Lower lobe of right lung (tissue), 2 donors: ENCODE results near the gene CERCAM. TPM values are rescaled to one million over a fixed set of nuclear protein-coding genes. Genes with fewer than 3 reads are reported as not detected.

Experiments
- ATAC-seq, 2 donors: fragments of 200-7000 bp; cut with Tn5 transposase; one replicate each; pipeline ENCODE4 v1.9.1; 2020 to 2022; ENCODE audit warnings: mild to moderate bottlenecking in 2 of 2, moderate library complexity in 2 of 2
- DNase-seq: peaks from one replicate; pipeline ENCODE4 v3.0.0-alpha.2; 2020
- H3K27ac ChIP-seq: fragments of 200-600 bp; one replicate; pipeline ENCODE4 v1.8.0; 2022
- H3K27me3 ChIP-seq: fragments of 200-600 bp; one replicate; pipeline ENCODE4 v1.8.0; 2022; ENCODE audit warnings: low read depth
- H3K36me3 ChIP-seq: fragments of 200-600 bp; one replicate; pipeline ENCODE4 v1.8.0; 2022; ENCODE audit warnings: mild to moderate bottlenecking
- H3K4me1 ChIP-seq: fragments of 200-600 bp; one replicate; pipeline ENCODE4 v1.8.0; 2022
- H3K4me3 ChIP-seq: fragments of 200-600 bp; one replicate; pipeline ENCODE4 v1.8.0; 2022; ENCODE audit warnings: mild to moderate bottlenecking
- H3K9me3 ChIP-seq: fragments of 200-600 bp; one replicate; pipeline ENCODE4 v1.8.0; 2022
- intact Hi-C: fragments of 100-400 bp; cut with DNase I; formaldehyde crosslinking; loops from one replicate; pipeline ENCODE4 v1.11.0; 2022
- total RNA-seq: library from RNA; stranded (reverse); fragmentation: NEBNext Ultra II Directional; extraction: Animal tissue kit (Norgen Biotek cat#: 25700); gene quantifications from one replicate; pipeline ENCODE4 v1.2.1, GENCODE V29; 2021
- TF ChIP-seq, protein P1 (sequence below): fragments of 200-600 bp; IDR thresholded peaks from one replicate; pipeline ENCODE4 v1.8.0; 2022; ENCODE audit warnings: antibody characterized with exemption, mild to moderate bottlenecking
- donor health status: DM: no; HTN: yes; CAD: no; lungs with severe emphysema.

Gene CERCAM
- total RNA-seq, 1 donor from 2014 or later, result 11.2 TPM

DNA sequence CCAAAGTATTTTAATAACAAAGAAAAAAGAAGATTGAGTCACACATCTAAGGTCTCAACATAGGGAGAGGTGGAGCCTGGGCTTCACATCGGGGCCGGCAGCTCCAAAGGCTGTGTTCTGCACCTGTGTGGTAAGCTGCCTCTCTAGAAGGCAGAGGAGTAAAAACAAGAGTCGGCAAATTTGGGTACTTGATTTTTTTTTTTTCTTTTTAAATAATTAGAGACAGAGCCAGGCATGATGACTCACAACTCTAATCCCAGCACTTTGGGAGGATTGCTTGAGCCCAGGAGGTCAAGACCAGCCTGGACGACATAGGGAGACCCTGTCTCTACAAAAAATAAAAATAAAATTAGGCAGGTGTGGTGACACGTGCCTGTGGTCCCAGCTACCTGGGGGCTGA lies 44.8 kb upstream of the CERCAM start:
- Histone ChIP-seq H3K4me1 (peaks cover 15% of the 10 kb centered on the region), H3K27me3 (no peaks in the 10 kb centered on the region), H3K9me3 (no peaks in the 10 kb centered on the region), H3K27ac (no peak overlapping the region), H3K4me3 (no peak overlapping the region), H3K36me3 (peaks cover 49% of the 10 kb centered on the region)
- DNase-seq (no peak), ATAC-seq (no peak)
- intact Hi-C loops, result no loop called here
- TF ChIP-seq, protein P1, sequence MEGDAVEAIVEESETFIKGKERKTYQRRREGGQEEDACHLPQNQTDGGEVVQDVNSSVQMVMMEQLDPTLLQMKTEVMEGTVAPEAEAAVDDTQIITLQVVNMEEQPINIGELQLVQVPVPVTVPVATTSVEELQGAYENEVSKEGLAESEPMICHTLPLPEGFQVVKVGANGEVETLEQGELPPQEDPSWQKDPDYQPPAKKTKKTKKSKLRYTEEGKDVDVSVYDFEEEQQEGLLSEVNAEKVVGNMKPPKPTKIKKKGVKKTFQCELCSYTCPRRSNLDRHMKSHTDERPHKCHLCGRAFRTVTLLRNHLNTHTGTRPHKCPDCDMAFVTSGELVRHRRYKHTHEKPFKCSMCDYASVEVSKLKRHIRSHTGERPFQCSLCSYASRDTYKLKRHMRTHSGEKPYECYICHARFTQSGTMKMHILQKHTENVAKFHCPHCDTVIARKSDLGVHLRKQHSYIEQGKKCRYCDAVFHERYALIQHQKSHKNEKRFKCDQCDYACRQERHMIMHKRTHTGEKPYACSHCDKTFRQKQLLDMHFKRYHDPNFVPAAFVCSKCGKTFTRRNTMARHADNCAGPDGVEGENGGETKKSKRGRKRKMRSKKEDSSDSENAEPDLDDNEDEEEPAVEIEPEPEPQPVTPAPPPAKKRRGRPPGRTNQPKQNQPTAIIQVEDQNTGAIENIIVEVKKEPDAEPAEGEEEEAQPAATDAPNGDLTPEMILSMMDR, result no peak

DNA sequence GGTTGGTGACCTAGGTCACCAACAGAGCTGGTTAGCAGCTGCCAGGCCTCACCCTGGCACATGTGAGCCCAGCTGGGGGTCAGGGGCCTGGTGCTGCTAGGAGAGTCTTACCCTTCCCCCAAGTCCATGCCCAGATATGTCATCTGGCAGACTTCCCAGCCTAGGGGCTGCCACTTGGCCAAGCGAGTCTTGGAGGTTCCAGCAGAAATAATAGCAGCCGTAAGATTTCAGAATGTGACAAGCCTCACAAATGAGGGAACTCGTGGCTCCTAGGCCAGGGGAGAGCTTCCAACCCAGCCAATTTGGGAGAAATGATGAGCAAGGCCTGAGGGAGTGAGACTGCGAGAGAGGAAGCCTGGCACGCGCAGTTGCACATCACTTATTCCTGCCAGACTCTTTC lies 38.4 kb upstream of the CERCAM start:
- Histone ChIP-seq H3K9me3 (no peaks in the 10 kb centered on the region), H3K4me3 (no peak overlapping the region), H3K4me1 (no peaks in the 10 kb centered on the region), H3K36me3 (peaks cover 82% of the 10 kb centered on the region), H3K27ac (no peak overlapping the region), H3K27me3 (no peaks in the 10 kb centered on the region)
- TF ChIP-seq, protein P1, result no peak
- intact Hi-C loops, result no loop called here
- DNase-seq, result no peak
- ATAC-seq, result no peak

DNA sequence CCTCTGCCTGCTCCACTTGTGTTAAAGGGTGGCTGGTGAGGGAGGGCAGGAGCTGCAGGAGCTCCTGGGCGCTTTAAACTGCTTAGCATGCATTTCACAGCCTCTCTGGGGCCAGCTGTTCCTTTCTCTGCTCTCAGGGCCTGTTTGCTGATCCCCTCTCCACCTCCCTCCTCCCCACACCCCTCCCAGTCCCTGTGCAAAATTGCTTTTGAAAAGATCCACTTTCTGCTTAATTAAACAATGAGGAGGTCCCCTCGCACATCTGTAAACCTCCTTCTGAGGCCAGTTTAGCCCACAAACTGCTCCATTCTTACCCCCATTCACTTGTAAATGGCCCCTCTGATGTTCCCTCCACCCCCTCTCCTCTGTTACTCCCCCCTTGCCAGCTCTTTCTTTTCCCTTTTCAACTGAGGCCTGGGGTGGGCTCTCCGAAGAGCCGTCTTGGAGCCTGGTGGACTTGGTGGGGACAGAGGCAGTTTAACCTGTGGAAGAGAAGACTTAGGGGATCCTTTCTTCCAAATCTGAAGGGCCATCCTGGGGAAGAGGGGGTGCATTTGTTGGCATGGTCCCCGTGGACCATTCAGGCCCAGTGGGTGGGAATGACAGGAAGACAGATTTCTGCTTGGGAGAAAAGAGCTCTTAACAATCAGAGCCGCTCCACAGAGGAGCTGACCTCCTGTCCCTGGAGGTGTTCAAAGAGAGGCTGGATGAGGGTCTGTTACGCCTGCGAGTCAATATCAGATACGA lies 37.5 kb upstream of the CERCAM start:
- DNase-seq (no peak), ATAC-seq (no peak)
- Histone ChIP-seq H3K4me3 (no peak overlapping the region), H3K4me1 (no peaks in the 10 kb centered on the region), H3K36me3 (peaks cover 84% of the 10 kb centered on the region), H3K27me3 (no peaks in the 10 kb centered on the region), H3K27ac (no peak overlapping the region), H3K9me3 (no peaks in the 10 kb centered on the region)
- TF ChIP-seq, protein P1, result no peak
- intact Hi-C loops, result no loop called here

DNA sequence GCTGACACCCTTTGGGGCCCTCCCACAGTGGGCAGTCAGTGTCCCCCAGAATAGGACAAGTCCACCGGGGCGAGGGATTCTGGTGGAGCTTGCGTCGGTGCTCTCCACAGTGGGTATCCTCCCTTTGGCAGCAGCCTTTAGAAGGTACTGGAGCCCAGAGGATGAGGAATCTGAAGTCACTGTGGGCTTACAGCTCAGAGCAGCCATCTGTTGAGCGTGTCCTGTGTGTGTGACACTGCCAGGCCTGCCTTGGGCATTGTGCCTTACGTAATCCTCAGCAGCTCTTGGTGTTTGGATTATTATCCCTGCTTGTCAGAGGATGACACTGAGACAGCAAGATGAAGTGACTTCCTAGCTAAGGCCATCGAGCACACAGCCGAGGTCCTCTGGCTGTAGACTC lies 36.9 kb upstream of the CERCAM start:
- intact Hi-C loops, result no loop called here
- TF ChIP-seq, protein P1, result no peak
- no peak for DNase-seq
- ATAC-seq, result no peak
- Histone ChIP-seq H3K4me1 (no peaks in the 10 kb centered on the region), H3K36me3 (peaks cover 84% of the 10 kb centered on the region), H3K9me3 (no peaks in the 10 kb centered on the region), H3K4me3 (no peak overlapping the region), H3K27ac (no peak overlapping the region), H3K27me3 (no peaks in the 10 kb centered on the region)

DNA sequence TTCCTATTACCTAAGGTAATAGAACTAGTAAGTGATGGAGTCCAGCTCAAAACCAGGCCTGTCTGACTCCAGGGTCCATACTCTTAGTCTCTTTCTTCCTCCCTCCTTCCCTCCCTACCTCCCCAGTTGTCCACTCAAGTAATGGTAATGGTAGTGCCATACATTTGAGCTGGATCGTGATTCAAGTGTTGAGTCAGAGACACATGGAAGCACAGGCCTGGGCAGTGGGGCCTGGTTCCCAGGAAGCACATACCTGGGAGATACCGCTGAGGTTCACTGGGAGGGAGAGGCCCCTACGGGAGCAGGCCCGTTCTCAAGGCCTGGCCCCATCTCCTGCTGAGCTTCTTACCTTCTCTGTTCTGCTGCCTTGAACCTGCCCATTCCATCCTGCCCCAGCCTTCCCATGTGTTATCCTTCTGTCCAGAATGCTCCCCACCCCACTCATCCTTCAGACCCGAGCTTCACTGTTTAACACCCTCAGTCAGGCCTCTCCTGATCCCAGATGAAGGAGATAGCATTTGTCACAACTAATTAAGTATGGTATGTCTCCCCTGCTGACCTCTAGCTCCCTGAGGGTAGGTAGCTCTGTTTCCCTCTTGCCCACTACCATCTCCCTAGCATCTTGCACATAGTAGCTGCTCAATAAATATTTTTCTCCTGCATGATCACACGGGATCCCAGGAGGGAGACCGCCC lies 35.7 kb upstream of the CERCAM start:
- ATAC-seq (no peak), DNase-seq (no peak)
- Histone ChIP-seq H3K4me1 (no peaks in the 10 kb centered on the region), H3K4me3 (no peak overlapping the region), H3K9me3 (no peaks in the 10 kb centered on the region), H3K36me3 (peaks cover 84% of the 10 kb centered on the region), H3K27me3 (no peaks in the 10 kb centered on the region), H3K27ac (no peak overlapping the region)
- TF ChIP-seq, protein P1, result no peak
- intact Hi-C loops, result no loop called here
